Activated CD4-positive, alpha-beta T cell treated with anti-CD3 and anti-CD28 coated beads for 24 hours (primary cell): ENCODE measurements around the gene MCFD2.
"Not testable (repeated sequence)": the region's sequence is repeated elsewhere in the genome, so short reads cannot be mapped to it uniquely, and the experiment has no call there.

Experiments
- DNase-seq, 2 donors: peaks; one replicate each; pipeline ENCODE4 v3.0.0-alpha.2; 2020; ENCODE audit warnings: low read depth in 2 of 2

Gene MCFD2

GRCh38 chr2:46902465-46902864, 13.1 kb downstream of the MCFD2 start:
- no peak for DNase-seq

DNA sequence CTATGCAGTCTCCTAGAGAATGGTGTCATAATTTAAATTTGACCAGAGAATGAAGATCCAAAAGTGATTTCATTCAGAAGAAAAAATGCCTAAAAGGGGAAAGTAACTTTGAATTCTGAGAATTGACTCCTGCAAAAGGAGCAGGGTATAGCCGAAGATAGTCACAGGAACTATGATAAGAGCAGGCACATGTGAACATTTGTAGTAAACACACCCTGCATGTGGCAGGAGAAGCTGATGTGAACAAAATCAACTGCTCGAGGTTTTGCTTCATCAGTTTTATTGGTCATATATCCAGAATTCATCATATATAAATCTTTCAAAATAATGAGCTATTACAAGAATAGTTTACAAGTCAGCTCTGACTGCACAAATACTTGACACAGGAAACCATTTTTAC, 14.0 kb downstream of the MCFD2 start:
- no peak for DNase-seq

DNA sequence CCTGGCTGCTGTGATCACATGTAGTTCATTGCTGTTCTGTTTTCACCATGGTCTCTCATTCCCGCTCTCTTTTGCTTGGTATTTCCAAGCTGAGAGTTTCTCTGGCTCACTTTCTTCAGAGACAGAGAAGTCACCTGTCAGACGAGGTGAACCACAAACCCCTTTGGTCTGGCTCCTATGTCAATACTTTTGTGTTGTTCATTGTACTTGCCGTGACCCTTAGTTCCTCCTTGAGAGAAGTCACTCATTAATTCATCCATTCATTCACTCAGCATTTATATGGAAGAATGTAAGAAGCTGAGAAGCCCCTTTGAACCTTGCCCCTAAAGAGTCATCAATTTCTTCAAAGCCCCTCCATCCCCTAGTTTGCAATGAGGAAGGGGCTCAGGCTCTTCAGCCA, 15.2 kb downstream of the MCFD2 start:
- no peak for DNase-seq

DNA sequence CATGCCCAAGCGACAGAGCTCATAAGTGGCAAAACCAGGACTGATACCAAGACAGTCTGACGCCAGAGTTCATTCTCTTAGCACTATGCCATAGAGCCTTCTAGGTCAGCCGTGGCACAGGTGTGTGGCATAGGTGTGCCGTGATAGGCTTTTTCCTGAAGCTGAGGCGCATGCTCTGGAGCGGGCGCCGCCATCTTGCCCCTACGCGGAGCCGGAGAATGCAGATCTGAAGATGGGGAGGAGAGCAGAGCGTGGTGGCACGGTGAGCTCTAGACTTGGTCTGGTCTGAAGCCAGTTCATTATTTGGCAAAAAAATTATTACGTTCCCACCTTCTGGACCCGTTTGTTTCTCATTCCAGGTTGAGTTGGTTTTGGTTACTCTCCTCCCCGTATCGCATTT, 16.6 kb downstream of the MCFD2 start:
- no peak for DNase-seq

GRCh38 chr2:46898024-46898423, 17.6 kb downstream of the MCFD2 start:
- no peak for DNase-seq

GRCh38 chr2:46893269-46893939, 22.2 kb downstream of the MCFD2 start:
- no peak for DNase-seq

- no peak for DNase-seq
Observed at GRCh38 chr2:46891956-46892553, 23.6 kb downstream of the MCFD2 start.

- no peak for DNase-seq
Observed at GRCh38 chr2:46888421-46888952, 27.1 kb downstream of the MCFD2 start.

- no peak for DNase-seq
Observed at GRCh38 chr2:46887028-46887885, 28.3 kb downstream of the MCFD2 start.

GRCh38 chr2:46886268-46887027, 29.2 kb downstream of the MCFD2 start:
- no peak for DNase-seq

DNA sequence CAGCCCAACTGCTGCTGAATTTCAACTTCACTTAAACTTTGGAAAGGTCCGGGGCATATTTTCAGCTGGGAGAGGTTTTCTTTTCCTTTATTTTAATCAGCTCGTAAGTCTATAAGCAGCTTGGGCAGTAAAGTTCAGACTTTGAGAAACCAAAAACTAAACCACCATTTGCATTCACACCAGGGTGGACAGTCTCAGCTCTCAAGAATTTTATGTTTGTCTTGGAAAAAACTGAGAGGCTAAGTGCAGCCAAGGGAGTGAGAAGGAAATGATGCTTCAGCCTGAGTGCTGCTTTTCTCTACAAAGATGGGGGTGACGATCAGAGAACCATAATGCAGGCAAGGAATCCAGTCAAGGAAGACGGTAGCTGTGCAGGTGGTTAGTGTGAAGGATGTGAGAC, 30.2 kb downstream of the MCFD2 start:
- DNase-seq, result no peak

DNA sequence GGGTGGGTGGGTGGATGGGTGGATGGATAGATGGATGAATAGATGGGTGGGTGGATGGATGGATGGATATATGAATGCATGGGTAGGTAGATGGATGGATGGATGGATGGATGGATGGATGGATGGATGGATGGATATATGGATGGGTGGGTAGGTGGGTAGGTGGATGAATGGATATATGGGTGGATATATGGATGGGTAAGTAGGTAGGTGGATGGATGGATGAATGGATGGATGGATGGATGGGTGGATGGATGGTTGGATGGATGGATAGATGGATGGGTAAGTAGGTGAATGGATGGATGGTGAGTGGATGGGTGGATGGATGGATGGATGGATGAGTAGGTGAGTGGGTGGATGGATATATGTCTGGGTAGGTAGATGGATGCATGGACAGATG, 36.1 kb downstream of the MCFD2 start:
- no peak for DNase-seq

DNA sequence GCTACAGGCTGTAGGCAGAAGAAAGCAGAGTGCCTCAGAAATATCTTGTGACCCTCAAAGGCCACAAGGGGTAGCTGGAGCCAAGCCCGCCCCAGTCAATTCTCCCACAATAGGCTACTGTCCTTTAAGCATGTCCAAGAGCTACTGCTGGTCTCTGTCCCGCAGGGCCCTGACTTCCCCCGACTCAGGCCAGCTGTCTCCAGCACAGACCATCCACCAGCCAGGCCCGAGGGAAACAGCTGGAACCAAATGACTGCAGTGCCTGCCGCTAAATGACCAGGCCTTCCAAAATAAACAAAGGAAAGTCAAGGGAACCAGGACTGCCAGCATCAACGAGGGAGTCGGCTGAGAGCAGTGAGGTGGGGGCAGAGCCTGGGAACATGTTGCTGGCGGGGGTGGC, 36.7 kb downstream of the MCFD2 start:
- DNase-seq, result no peak

DNA sequence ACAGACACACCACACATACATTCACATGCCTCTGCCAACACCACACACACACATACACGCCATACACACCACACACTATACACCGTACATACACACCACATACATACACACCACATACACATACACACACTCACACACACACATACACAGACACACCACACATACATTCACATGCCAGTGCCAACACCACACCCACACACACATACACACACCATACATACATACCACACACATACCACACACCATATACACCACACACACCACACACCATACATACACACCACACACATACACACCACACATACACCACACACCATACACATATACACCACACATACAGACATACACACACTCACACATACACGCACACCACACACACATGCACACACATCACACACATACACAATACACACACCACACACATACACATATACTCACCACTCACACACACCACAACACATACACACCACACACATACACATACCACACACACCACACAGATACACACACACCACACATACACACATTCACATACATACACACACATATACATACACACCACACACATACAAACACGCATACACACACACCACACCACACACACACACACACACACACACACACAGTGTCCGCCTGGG, 37.2 kb downstream of the MCFD2 start:
- DNase-seq, result no peak

- no peak for DNase-seq
Observed at GRCh38 chr2:46877619-46878113, 37.9 kb downstream of the MCFD2 start.

GRCh38 chr2:46876741-46877384, 38.7 kb downstream of the MCFD2 start:
- no peak for DNase-seq

DNA sequence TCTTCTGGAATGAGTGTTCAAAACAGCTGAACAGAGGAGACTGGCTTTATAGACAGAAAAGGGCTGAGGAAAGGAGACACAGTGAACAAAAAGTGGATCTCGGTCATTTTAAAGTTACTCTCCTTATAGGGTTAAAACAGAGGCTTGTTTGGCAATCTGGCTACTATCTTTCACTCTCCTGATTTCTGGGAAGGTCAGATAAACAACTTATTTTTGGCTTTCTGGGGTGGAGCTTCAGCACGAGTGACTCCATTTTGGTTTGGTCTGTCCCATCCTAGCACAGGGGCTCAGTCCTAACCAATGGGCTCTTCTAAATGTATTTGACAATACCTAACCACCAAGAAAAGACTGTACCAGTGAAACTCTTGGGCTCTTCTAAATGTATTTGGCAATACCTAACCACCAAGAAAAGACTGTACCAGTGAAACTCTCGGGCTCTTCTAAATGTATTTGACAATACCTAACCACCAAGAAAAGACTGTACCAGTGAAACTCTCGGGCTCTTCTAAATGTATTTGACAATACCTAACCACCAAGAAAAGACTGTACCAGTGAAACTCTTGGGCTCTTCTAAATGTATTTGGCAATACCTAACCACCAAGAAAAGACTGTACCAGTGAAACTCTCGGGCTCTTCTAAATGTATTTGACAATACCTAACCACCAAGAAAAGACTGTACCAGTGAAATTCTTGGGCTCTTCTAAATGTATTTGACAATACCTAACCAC, 39.5 kb downstream of the MCFD2 start:
- not testable (repeated sequence) for DNase-seq

DNA sequence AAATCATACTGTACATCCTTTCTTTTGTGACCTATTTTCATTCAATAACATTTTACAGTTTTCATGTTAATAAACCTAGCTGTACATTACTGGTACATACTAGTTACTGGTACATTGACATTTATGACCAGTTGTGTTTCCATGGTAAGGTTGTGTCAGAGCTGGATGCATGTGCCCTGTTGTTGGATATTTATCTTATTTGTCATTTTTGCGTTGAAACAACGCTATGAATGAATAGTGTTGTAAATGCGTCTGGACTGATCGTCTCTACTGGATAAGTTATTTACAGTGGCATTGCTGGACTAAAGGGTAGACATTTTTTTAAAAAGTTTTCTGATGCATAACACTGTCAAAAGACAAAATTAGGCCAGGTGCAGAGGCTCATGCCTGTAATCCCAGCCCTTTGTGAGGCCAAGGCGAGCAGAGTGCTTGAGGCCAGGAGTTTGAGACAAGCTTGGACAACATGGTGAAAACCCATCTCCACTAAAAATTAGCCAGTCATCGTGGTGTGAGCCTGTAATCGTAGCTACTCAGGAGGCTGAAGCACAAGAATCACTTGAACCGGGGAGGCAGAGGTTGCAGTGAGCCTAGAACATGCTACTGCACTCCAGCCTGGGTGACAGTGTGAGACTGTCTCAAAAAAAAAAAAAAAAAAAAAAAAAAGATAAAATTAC, 40.2 kb downstream of the MCFD2 start:
- DNase-seq, result no peak

DNA sequence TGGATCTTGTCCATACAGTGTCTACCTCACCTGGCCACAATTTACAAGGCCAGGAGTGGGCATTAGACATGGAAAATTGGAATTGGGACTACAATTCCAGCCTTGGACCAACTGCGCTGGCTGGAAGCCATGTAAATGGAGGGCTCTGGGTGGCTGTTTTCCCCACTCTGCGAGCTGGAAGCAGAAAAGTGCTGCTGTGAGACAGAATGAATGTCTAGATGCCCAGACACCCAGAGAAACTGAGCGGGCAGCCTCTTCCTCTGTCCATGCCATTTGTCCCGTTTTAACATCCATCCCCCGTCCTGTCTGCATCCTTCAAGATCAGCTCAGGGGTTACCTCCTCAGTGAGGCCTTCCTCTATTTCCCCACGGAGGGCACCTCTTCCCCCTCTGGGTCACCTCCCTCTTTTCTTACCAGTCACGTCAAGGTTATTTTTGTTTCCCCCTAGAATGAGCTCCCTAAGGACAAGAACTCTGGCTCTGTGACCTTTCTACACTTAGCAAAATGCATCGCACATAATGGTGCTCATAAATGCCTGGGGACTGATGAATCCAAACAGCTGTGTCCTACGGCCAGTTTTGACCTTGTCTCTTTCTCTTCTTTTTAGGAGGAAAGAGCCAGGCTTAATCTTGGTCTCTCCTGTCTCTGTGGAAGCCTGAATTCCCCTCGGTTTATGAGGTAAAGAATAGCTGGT, 41.2 kb downstream of the MCFD2 start:
- DNase-seq, result no peak
